ENCODE data around the gene LMAN2. TPM values are rescaled to one million over a fixed set of nuclear protein-coding genes. Genes with fewer than 3 reads are reported as not detected.

The LMAN2 gene
- total RNA-seq, 4 donors from 2014 or later: 236 to 322 (median 293) TPM

- intact Hi-C loops (cut with DNase I; ENCODE audit: low total_unique reads): no loop called here
- peak; percentile 86 for DNase-seq
- 40 to 41% methylated on average over 1 to 7 of the region's 7 CpGs for WGBS, 2 donors (ENCODE audit: low coverage in 1 of 2)
These were observed 49.8 kb downstream of the LMAN2 start for GRCh38 chr5:177301503-177302165.

GRCh38 chr5:177300951-177301350 lies 50.5 kb downstream of the LMAN2 start:
- in situ Hi-C loops (cut with MboI; ENCODE audit: low pct_ligation_motif_present in 1 of 4, low pct_unique_long_range_greater_than_20kb in 1 of 4, low sequenced_read_pairs in 3 of 4) (loop anchor here in 1 of 4 donors (25.0 kb wide), 1 partner anchor 161 kb away; the partner anchor contains the start of gene DBN1), intact Hi-C loops (cut with DNase I; ENCODE audit: low total_unique reads) (no loop called here)
- peak overlapping the region; percentile 89 to 92 (median 91) for H3K27ac ChIP-seq
- H3K9me3 ChIP-seq: no peaks in the 10 kb centered on the region
- TF ChIP-seq POLR2AphosphoS5 (IDR thresholded peaks at IDR 0.05) (no peak), EP300 (IDR thresholded peaks at IDR 0.05; ENCODE audit: low read depth) (no peak), CTCF (IDR thresholded peaks at IDR 0.05) (no peak), POLR2A (IDR thresholded peaks at IDR 0.05) (no peak)
- WGBS, 2 donors (ENCODE audit: low coverage in 1 of 2): 80 to 86% methylated on average over 1 to 2 of the region's 2 CpGs
- no peak overlapping the region for H3K4me3 ChIP-seq
- H3K4me1 ChIP-seq: peaks cover 47 to 73% (median 58%) of the 10 kb centered on the region in 4 donors
- no peaks in the 10 kb centered on the region for H3K27me3 ChIP-seq
- H3K36me3 ChIP-seq: no peaks in the 10 kb centered on the region
- DNase-seq: no peak

More at GRCh38 chr5:177301503-177302165, 49.8 kb downstream of the LMAN2 start:
- no peaks in the 10 kb centered on the region for H3K27me3 ChIP-seq
- in situ Hi-C loops (cut with MboI; ENCODE audit: low pct_ligation_motif_present in 1 of 4, low pct_unique_long_range_greater_than_20kb in 1 of 4, low sequenced_read_pairs in 3 of 4): loop anchor here in 1 of 4 donors (25.0 kb wide), 1 partner anchor 161 kb away; the partner anchor contains the start of gene DBN1
- H3K27ac ChIP-seq: peak overlapping the region; percentile 89 to 92 (median 91)
- TF ChIP-seq CTCF (IDR thresholded peaks at IDR 0.05): no peak
- peak in 2 of 3 donors; percentile 37 to 44 for TF ChIP-seq POLR2AphosphoS5 (IDR thresholded peaks at IDR 0.05)
- peak; percentile 41 for TF ChIP-seq POLR2A (IDR thresholded peaks at IDR 0.05)
- no peaks in the 10 kb centered on the region for H3K36me3 ChIP-seq
- no peaks in the 10 kb centered on the region for H3K9me3 ChIP-seq
- peaks cover 41 to 66% (median 54%) of the 10 kb centered on the region in 4 donors for H3K4me1 ChIP-seq
- H3K4me3 ChIP-seq: no peak overlapping the region

- H3K9me3 ChIP-seq: no peaks in the 10 kb centered on the region
- intact Hi-C loops (cut with DNase I; ENCODE audit: low total_unique reads): no loop called here
- peak overlapping the region; percentile 89 to 92 (median 91) for H3K27ac ChIP-seq
- WGBS, 2 donors (ENCODE audit: low coverage in 1 of 2): 5% methylated on average over 4 of the region's 4 CpGs; no CpG with 5 or more reads in 1 of the 2 donors
- peaks cover 0 to 2% (median under 1%) of the 10 kb centered on the region in 4 donors for H3K36me3 ChIP-seq
- no peak overlapping the region for H3K4me3 ChIP-seq
- no peaks in the 10 kb centered on the region for H3K27me3 ChIP-seq
- peak; percentile 76 for DNase-seq
- TF ChIP-seq POLR2AphosphoS5 (IDR thresholded peaks at IDR 0.05): no peak
- peak in 2 of 5 experiments; percentile 19 to 21 for TF ChIP-seq CTCF (IDR thresholded peaks at IDR 0.05)
- TF ChIP-seq EP300 (IDR thresholded peaks at IDR 0.05; ENCODE audit: low read depth): no peak
- TF ChIP-seq POLR2A (IDR thresholded peaks at IDR 0.05): no peak
- in situ Hi-C loops (cut with MboI; ENCODE audit: low pct_ligation_motif_present in 1 of 4, low pct_unique_long_range_greater_than_20kb in 1 of 4, low sequenced_read_pairs in 3 of 4): loop anchor here in 1 of 4 donors (25.0 kb wide), 1 partner anchor 162 kb away; the partner anchor contains the start of gene DBN1
- H3K4me1 ChIP-seq: peaks cover 47 to 74% (median 56%) of the 10 kb centered on the region in 4 donors
These were observed 51.1 kb downstream of the LMAN2 start for GRCh38 chr5:177300236-177300880.

GRCh38 chr5:177299697-177300096 lies 51.8 kb downstream of the LMAN2 start:
- peak overlapping the region; percentile 89 to 92 (median 91) for H3K27ac ChIP-seq
- no peak for TF ChIP-seq EP300 (IDR thresholded peaks at IDR 0.05; ENCODE audit: low read depth)
- intact Hi-C loops (cut with DNase I; ENCODE audit: low total_unique reads): no loop called here
- no peaks in the 10 kb centered on the region for H3K9me3 ChIP-seq
- WGBS, 2 donors (ENCODE audit: low coverage in 1 of 2): 50 to 71% methylated on average over 1 to 9 of the region's 9 CpGs
- H3K4me1 ChIP-seq: peaks cover 40 to 67% (median 51%) of the 10 kb centered on the region in 4 donors
- in situ Hi-C loops (cut with MboI; ENCODE audit: low pct_ligation_motif_present in 1 of 4, low pct_unique_long_range_greater_than_20kb in 1 of 4, low sequenced_read_pairs in 3 of 4): loop anchor here in 3 of 4 donors (25.0 kb wide), 3 partner anchors 162 to 187 kb away; partner anchors contain the start of genes DBN1 (in 1 of the 3) and NSD1 (in 1 of the 3)
- no peaks in the 10 kb centered on the region for H3K27me3 ChIP-seq
- H3K4me3 ChIP-seq: no peak overlapping the region
- H3K36me3 ChIP-seq: peaks cover 0 to 9% (median 4%) of the 10 kb centered on the region in 4 donors
- DNase-seq: no peak

All from transverse colon (tissue), 4 donors.